Karpas-422 (cell line): ENCODE measurements around the gene PRR7. TPM values are rescaled to one million over a fixed set of nuclear protein-coding genes. Genes with fewer than 3 reads are reported as not detected.

Source experiments
- DNase-seq: peaks from one replicate; pipeline ENCODE4 v3.0.0-alpha.2; 2015
- H2AFZ ChIP-seq: fragments of 200-600 bp; sonication (generic); 2 replicates; pipeline ENCODE4 v1.6.1; 2014; ENCODE audit warnings: antibody characterized with exemption, low read length, mixed read lengths
- H3K27ac ChIP-seq: fragments of 200-600 bp; sonication (generic); 2 replicates; pipeline ENCODE4 v1.5.1; 2014; ENCODE audit warnings: mild to moderate bottlenecking, low read length, moderate library complexity
- H3K27me3 ChIP-seq: fragments of 200-600 bp; sonication (generic); 2 replicates; pipeline ENCODE4 v1.6.1; 2014; ENCODE audit warnings: low read length, mixed read lengths
- H3K36me3 ChIP-seq: fragments of 200-600 bp; sonication (generic); 2 replicates; pipeline ENCODE4 v1.6.1; 2014; ENCODE audit warnings: low read length, mixed read lengths; ENCODE audit not compliant: insufficient read depth
- H3K4me1 ChIP-seq: fragments of 200-600 bp; sonication (generic); 2 replicates; pipeline ENCODE4 v1.6.1; 2014; ENCODE audit warnings: mild to moderate bottlenecking, low read length, mixed read lengths
- H3K4me2 ChIP-seq: fragments of 200-600 bp; sonication (generic); 2 replicates; pipeline ENCODE4 v1.6.1; 2014; ENCODE audit warnings: low read length, low read depth, mild to moderate bottlenecking; ENCODE audit not compliant: poor library complexity, severe bottlenecking
- H3K4me3 ChIP-seq: fragments of 200-600 bp; sonication (generic); 2 replicates; pipeline ENCODE4 v1.5.1; 2014; ENCODE audit warnings: mild to moderate bottlenecking, antibody characterized with exemption, low read length, mixed read lengths
- H3K79me2 ChIP-seq: fragments of 200-600 bp; sonication (generic); 2 replicates; pipeline ENCODE4 v1.6.1; 2014; ENCODE audit warnings: mild to moderate bottlenecking, low read length, mixed read lengths
- H3K9ac ChIP-seq: fragments of 200-600 bp; sonication (generic); 2 replicates; pipeline ENCODE4 v1.6.0; 2014; ENCODE audit warnings: low read length
- H3K9me2 ChIP-seq: fragments of 200-600 bp; sonication (generic), shearing (Covaris generic); replicated peaks from 2 replicates; pipeline ENCODE4 v1.6.0; 2014; ENCODE audit warnings: mild to moderate bottlenecking, low read length, moderate library complexity; ENCODE audit not compliant: insufficient read depth
- H3K9me3 ChIP-seq: fragments of 300-700, 200-600 bp; sonication (generic); 2 replicates; pipeline ENCODE4 v1.6.1; 2014; ENCODE audit warnings: low read length, mixed read lengths
- H4K20me1 ChIP-seq: fragments of 200-600 bp; sonication (generic); 2 replicates; pipeline ENCODE4 v1.6.1; 2014; ENCODE audit warnings: mild to moderate bottlenecking, antibody characterized with exemption, low read length, low read depth; ENCODE audit not compliant: insufficient read depth
- total RNA-seq: library from RNA; depleted of rRNA; stranded (reverse); fragments of >200 nt; shearing (Covaris generic); gene quantifications from 2 replicates; pipeline ENCODE4 v1.2.3, GENCODE V29; 2014; ENCODE audit warnings: low replicate concordance

Gene PRR7
- total RNA-seq, 1 experiment from 2014 or later, result 26.8 TPM

DNA sequence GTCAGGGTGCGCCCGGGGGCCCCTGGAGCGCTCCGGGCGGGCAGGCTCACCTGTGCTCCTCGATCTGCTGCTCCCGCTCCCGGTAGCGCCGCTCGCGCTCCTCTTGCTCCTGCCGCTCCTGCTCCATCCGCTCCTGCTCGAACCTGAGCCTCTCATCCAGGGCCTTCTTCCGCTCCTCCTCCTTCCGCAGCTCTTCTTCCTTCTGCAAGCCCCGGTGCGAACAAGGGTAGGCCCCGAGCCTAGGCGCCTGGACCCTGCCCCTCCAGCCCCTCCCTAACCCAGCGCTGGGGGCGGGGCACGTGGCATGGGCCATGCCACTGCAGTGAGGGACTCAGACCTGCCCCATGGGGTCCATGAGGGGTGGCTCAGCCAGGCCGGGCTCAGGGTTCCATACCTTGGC, 20.2 kb downstream of the PRR7 start:
- no peaks in the 10 kb centered on the region for H3K9me2 ChIP-seq
- H3K36me3 ChIP-seq, result peaks cover 15% of the 10 kb centered on the region
- no peak overlapping the region for H3K27ac ChIP-seq
- DNase-seq, result no peak
- no peak overlapping the region for H2AFZ ChIP-seq
- H3K4me2 ChIP-seq, result no peak overlapping the region
- no peak overlapping the region for H3K4me3 ChIP-seq
- H4K20me1 ChIP-seq, result no peaks in the 10 kb centered on the region
- peaks cover 5% of the 10 kb centered on the region for H3K4me1 ChIP-seq
- H3K27me3 ChIP-seq, result no peaks in the 10 kb centered on the region
- no peak overlapping the region for H3K9ac ChIP-seq
- peaks cover 15% of the 10 kb centered on the region for H3K79me2 ChIP-seq
- no peaks in the 10 kb centered on the region for H3K9me3 ChIP-seq

DNA sequence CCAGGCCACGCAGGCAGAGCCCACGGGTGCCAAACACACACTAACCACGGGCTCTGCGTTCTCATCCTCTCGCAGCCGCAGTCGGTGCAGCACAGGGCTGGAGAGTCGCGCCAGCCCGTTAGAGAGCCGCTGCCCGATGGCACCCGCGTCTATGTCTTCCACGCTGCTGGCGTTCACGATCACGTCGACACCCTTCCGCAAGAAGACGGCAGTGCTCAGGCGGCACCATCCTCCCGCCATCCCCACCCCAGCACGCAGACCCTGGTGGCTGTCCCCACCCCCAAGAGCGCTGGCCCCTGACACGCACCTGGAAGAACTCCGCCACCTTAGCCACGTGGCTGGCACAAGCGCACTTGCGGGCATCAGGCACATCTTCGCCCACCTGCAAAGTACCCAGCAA, 20.8 kb downstream of the PRR7 start:
- Histone ChIP-seq H3K4me3 (no peak overlapping the region), H3K27ac (no peak overlapping the region), H4K20me1 (no peaks in the 10 kb centered on the region; the same call in 1 of the 2 replicates), H3K9me2 (no peaks in the 10 kb centered on the region), H3K27me3 (no peaks in the 10 kb centered on the region), H3K79me2 (peaks cover 21% of the 10 kb centered on the region), H3K9me3 (no peaks in the 10 kb centered on the region), H3K4me2 (no peak overlapping the region), H3K9ac (no peak overlapping the region), H2AFZ (no peak overlapping the region), H3K4me1 (peaks cover 10% of the 10 kb centered on the region), H3K36me3 (peaks cover 15% of the 10 kb centered on the region)
- DNase-seq, result no peak

DNA sequence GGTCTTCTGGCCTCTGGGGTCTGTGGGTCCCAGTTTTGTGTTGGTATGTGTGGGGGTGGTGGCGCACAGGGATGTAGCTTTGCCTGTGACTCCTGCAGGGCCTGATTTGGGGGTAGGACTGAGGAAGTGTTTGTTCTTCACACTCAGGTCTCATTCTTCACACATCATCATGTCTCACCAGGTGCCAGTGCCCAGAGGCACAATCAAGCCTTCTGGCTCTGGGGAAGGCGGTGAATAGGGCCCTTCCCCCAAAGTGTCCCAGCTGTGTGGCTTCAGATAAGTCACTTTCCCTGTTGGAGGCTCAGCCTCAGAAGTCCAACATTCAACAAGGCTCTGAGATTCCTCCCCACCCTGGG, 21.7 kb downstream of the PRR7 start:
- Histone ChIP-seq H3K4me1 (peaks cover 11% of the 10 kb centered on the region), H4K20me1 (no peaks in the 10 kb centered on the region; the same call in 1 of the 2 replicates), H3K27me3 (no peaks in the 10 kb centered on the region), H3K9me2 (no peaks in the 10 kb centered on the region), H3K27ac (no peak overlapping the region), H3K79me2 (peaks cover 23% of the 10 kb centered on the region), H3K9ac (no peak overlapping the region), H3K36me3 (peaks cover 15% of the 10 kb centered on the region), H3K4me3 (no peak overlapping the region), H3K4me2 (no peak overlapping the region), H3K9me3 (no peaks in the 10 kb centered on the region), H2AFZ (no peak overlapping the region)
- DNase-seq, result no peak

DNA sequence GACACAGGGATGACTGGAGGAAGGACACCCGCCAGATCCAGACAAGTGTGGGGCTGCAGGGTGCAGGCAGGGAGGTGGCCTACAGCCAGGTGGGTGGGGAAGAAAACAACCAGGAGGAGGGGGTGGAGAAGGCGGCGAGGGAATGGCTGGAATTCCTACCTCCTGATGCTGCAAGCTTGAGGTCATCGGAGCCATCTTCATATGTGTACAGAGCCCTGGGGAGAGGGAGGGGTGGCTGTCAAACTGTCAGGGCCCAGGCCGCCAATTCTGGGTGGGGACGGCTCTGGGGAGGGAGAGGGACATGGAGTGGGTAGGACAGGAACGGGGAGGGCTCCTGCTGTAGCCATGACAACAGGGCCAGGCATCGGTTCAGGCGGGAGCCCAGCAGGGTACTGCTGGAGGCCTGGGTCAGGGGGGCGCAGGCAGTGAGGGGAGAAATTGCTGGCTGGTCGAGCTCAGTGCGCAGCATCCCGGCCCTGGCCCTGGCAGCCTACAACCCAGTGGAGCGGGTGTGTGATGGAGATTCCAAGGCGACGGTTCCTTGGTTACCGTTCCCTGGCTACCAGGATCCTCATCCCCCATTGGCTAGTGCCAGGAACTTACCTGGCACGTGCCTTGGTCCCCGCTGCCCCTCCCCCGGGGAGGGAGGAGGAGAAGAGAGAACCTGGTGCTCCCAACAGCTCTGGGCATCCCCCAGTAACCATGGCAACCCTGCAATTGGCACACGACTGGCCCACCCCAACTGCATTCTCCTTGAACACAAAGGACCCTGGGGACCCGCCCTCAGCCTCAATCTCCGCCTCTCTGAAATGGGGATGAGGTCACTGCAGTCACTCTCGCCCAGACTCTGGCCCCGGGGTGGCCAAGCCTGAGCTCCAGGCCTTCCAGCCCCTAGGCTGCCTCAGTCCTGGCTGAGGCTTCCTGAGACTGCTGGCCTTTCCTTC, 22.3 kb downstream of the PRR7 start:
- H3K4me3 ChIP-seq, result no peak overlapping the region
- H3K79me2 ChIP-seq, result peaks cover 23% of the 10 kb centered on the region
- H3K27me3 ChIP-seq, result no peaks in the 10 kb centered on the region
- no peaks in the 10 kb centered on the region for H3K9me2 ChIP-seq
- H2AFZ ChIP-seq, result no peak overlapping the region
- H3K9me3 ChIP-seq, result no peaks in the 10 kb centered on the region
- H3K27ac ChIP-seq, result no peak overlapping the region
- H3K36me3 ChIP-seq, result peaks cover 15% of the 10 kb centered on the region
- H4K20me1 ChIP-seq, result no peaks in the 10 kb centered on the region; the same call in 1 of the 2 replicates
- H3K4me2 ChIP-seq, result no peak overlapping the region
- no peak for DNase-seq
- H3K9ac ChIP-seq, result no peak overlapping the region
- peaks cover 12% of the 10 kb centered on the region for H3K4me1 ChIP-seq

DNA sequence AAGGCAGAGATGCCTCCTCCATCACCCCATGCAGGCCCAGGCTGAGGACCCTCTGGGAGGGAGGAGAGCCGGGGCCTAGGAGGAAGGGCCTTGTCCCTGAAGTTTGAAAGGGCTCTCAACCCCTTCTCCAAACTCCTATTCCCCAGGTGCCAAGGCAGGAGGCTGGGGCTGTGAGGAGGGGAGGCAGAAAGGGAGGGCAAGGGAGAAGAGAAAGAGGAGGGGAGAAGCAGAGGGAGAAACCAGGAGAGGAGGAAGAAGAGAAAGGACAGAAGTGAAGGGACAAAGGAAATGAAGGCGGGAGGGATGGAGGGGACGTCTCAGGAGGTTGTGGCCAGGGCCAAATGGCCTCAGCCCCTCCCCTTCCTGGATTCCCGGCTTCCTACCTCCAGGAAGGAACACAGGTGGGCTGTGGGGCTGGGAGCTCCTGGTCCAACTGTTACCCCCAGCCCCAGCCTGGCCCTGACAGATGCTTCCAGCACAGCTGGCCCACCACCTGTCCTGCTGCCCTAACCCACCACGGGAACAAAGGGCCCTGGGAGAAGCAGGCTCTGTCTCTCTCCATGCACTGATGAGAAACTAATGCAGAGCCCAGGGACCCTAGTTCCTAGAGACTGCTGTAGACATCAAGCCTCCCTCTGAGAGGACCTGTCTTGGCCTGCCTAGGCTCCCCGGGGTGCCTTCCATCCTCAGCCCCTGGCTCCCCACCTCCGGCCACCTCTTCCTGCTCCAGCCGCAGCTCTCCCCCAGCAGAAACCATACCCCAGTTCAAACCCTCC, 23.3 kb downstream of the PRR7 start:
- H3K27ac ChIP-seq, result no peak overlapping the region
- peaks cover 15% of the 10 kb centered on the region for H3K36me3 ChIP-seq
- H3K9me3 ChIP-seq, result no peaks in the 10 kb centered on the region
- H3K79me2 ChIP-seq, result peaks cover 23% of the 10 kb centered on the region
- peaks cover 20% of the 10 kb centered on the region for H3K4me1 ChIP-seq
- no peak overlapping the region for H2AFZ ChIP-seq
- H3K9me2 ChIP-seq, result no peaks in the 10 kb centered on the region
- H3K9ac ChIP-seq, result no peak overlapping the region
- DNase-seq, result no peak
- H3K4me3 ChIP-seq, result no peak overlapping the region
- H4K20me1 ChIP-seq, result no peaks in the 10 kb centered on the region; the same call in 1 of the 2 replicates
- H3K27me3 ChIP-seq, result no peaks in the 10 kb centered on the region
- H3K4me2 ChIP-seq, result no peak overlapping the region

DNA sequence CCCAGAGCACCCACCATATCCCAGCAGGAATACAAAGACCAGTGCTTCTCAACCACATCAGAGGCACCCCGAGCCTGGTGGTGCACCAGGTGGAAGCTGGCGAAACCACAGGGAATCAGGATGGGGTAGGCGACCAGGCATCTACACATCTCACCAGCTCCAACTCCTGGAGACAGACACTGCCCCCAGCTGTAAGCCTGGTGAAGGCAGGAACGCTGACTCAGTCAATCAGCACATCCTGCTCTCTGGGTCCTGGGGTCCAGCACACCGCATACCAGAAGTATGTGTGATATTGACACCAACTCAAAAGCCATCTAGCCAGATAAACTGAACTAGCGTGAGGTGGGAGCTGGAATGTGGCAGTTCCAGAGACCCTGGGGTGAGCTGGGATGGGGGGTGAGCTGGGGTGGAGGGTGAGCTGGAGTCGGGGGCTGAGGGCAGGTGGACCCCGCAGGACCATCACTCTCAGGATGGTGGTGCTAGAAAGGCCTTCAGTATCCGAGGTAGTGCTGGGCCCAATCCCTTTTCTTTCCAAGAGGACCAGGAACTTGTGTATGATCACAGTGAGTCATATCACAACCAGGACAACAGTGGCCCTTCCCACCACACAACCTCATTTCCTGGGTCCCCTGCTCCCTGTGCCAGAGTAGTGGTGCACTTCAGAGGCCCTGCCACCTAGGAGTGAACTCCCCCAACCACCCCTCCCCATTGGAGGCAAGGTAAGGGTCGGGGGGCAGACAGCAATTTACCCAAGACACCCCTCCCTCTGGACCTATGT, 24.3 kb downstream of the PRR7 start:
- Histone ChIP-seq H3K4me3 (no peak overlapping the region), H3K9me2 (no peaks in the 10 kb centered on the region), H4K20me1 (no peaks in the 10 kb centered on the region; the same call in 1 of the 2 replicates), H3K4me2 (no peak overlapping the region), H3K79me2 (peaks cover 23% of the 10 kb centered on the region), H3K36me3 (peaks cover 10% of the 10 kb centered on the region), H3K9ac (no peak overlapping the region), H3K27ac (no peak overlapping the region), H3K9me3 (no peaks in the 10 kb centered on the region), H3K4me1 (peaks cover 25% of the 10 kb centered on the region), H3K27me3 (no peaks in the 10 kb centered on the region), H2AFZ (no peak overlapping the region)
- no peak for DNase-seq

DNA sequence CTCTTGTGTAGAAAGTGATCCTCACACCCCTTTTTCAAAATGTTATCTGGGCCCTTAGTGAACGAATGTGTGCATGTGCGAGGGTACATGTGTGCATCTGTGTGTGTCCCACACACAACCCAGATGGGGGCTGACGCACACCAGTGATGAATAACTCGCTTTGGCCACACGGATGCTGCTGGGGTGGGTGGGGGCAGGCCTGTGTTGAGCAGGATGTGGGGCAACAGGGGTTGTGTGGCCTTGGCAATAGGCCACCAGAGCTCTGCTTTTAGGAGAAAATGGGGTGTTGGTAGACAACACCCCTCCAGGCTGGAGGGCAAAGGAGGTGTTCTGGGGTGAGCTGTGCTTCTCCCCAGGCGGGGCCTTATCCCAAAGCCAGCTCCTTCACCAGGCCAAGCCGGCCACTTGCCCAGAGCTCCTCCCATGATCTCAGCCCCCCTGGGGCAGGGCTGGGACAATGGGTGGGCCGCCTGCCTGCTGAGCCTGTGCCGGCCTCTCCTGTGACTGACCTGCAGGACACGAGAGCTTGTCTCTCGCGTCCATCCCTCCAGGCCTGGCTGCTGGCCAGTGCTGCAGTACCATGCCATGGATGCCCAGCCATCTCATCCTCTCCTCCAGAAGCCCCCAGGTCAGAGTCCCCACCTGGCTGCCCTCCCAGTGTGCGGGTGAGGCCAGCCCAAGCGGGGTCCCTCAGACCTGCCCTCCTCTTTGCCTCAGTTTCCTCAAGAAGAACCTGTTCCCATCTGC, 25.2 kb downstream of the PRR7 start:
- H3K27me3 ChIP-seq, result no peaks in the 10 kb centered on the region
- H3K9me3 ChIP-seq, result no peaks in the 10 kb centered on the region
- H3K36me3 ChIP-seq, result peaks cover 6% of the 10 kb centered on the region; the same call in 1 of the 2 replicates
- peaks cover 25% of the 10 kb centered on the region for H3K4me1 ChIP-seq
- H4K20me1 ChIP-seq, result no peaks in the 10 kb centered on the region; the same call in 1 of the 2 replicates
- peak overlapping the region; percentile 78 for H3K4me3 ChIP-seq
- peak overlapping the region; percentile 80 for H3K4me2 ChIP-seq
- H3K9me2 ChIP-seq, result no peaks in the 10 kb centered on the region
- no peak for DNase-seq
- peak overlapping the region; percentile 76 for H3K9ac ChIP-seq
- peak overlapping the region; percentile 61 for H3K27ac ChIP-seq
- H2AFZ ChIP-seq, result no peak overlapping the region
- H3K79me2 ChIP-seq, result peaks cover 23% of the 10 kb centered on the region
